Measurements from ENCODE around the gene TMEM60. TPM values are rescaled to one million over a fixed set of nuclear protein-coding genes. Genes with fewer than 3 reads are reported as not detected.
A peak's percentile ranks its signal among the peaks of the same experiment; 100 is the strongest.

Gene TMEM60
- total and polyA plus RNA-seq, 7 donors = 5.7 to 33.0 (median 14.5) TPM

GRCh38 chr7:77800158-77800557 is 1.9 kb upstream of the TMEM60 start:
- no peak for DNase-seq
- intact Hi-C loops (cut with DNase I) = loop anchor here (10.0 kb wide), 1 partner anchor 125 kb away; no protein-coding TSS in a partner anchor
- H3K27ac ChIP-seq = peak overlapping the region in 1 of 4 donors; percentile 92
- no peaks in the 10 kb centered on the region for H3K36me3 ChIP-seq
- peaks cover 0 to 30% (median 27%) of the 10 kb centered on the region in 4 donors for H3K4me1 ChIP-seq
- no peak for TF ChIP-seq POLR2A (IDR thresholded peaks at IDR 0.05)
- H3K27me3 ChIP-seq = no peaks in the 10 kb centered on the region
- peak overlapping the region in 3 of 4 donors; percentile 72 to 95 (median 84) for H3K4me3 ChIP-seq
- no peaks in the 10 kb centered on the region for H3K9me3 ChIP-seq
- WGBS, 2 donors = 25 to 31% methylated on average over 4 of the region's 4 CpGs

GRCh38 chr7:77799078-77799964 is 1.1 kb upstream of the TMEM60 start:
- peaks cover 0 to 30% (median 27%) of the 10 kb centered on the region in 4 donors for H3K4me1 ChIP-seq
- WGBS, 2 donors = 1% methylated on average over 55 of the region's 55 CpGs
- peak; percentile 78 for DNase-seq
- no peaks in the 10 kb centered on the region for H3K9me3 ChIP-seq
- intact Hi-C loops (cut with DNase I) = loop anchor here (5.0 kb wide), 3 partner anchors 37 to 262 kb away; partner anchors contain the start of gene PTPN12
- H3K27ac ChIP-seq = peak overlapping the region; percentile 88 to 94 (median 91)
- no peaks in the 10 kb centered on the region for H3K27me3 ChIP-seq
- H3K36me3 ChIP-seq = peaks cover 0 to 2% (median 0%) of the 10 kb centered on the region in 4 donors
- TF ChIP-seq POLR2A (IDR thresholded peaks at IDR 0.05) (no peak), CTCF (IDR thresholded peaks at IDR 0.05) (peak in 1 of 4 experiments; percentile 10), POLR2AphosphoS5 (IDR thresholded peaks at IDR 0.05) (peak in 1 of 4 donors; percentile 9), EP300 (IDR thresholded peaks at IDR 0.05) (no peak)
- H3K4me3 ChIP-seq = peak overlapping the region; percentile 71 to 95 (median 78)

GRCh38 chr7:77797734-77798393 is 370 bp downstream of the TMEM60 start:
- 0% methylated on average over 35 of the region's 35 CpGs for WGBS, 2 donors
- Histone ChIP-seq H3K27ac (peak overlapping the region; percentile 87 to 94 (median 90)), H3K4me1 (peaks cover 0 to 30% (median 27%) of the 10 kb centered on the region in 4 donors), H3K36me3 (peaks cover 0 to 16% (median 0%) of the 10 kb centered on the region in 4 donors), H3K4me3 (peak overlapping the region; percentile 71 to 95 (median 78)), H3K9me3 (no peaks in the 10 kb centered on the region), H3K27me3 (no peaks in the 10 kb centered on the region)
- intact Hi-C loops (cut with DNase I) = loop anchor here (5.0 kb wide), 3 partner anchors 36 to 261 kb away; partner anchors contain the start of gene PTPN12
- TF ChIP-seq POLR2AphosphoS5 (IDR thresholded peaks at IDR 0.05) = peak in 3 of 4 donors; percentile 16 to 35 (median 26)
- no peak for TF ChIP-seq CTCF (IDR thresholded peaks at IDR 0.05)
- peak in 1 of 2 donors; percentile 20 for TF ChIP-seq POLR2A (IDR thresholded peaks at IDR 0.05)
- DNase-seq = peak; percentile 74

GRCh38 chr7:77796960-77797359 is 1.3 kb downstream of the TMEM60 start:
- peak overlapping the region in 3 of 4 donors; percentile 15 to 92 (median 87) for H3K27ac ChIP-seq
- H3K4me1 ChIP-seq = peaks cover 0 to 34% (median 27%) of the 10 kb centered on the region in 4 donors
- DNase-seq = no peak
- H3K9me3 ChIP-seq = no peaks in the 10 kb centered on the region
- H3K4me3 ChIP-seq = peak overlapping the region; percentile 71 to 95 (median 78)
- no peak for TF ChIP-seq POLR2A (IDR thresholded peaks at IDR 0.05)
- TF ChIP-seq CTCF (IDR thresholded peaks at IDR 0.05) = no peak
- no peak for TF ChIP-seq POLR2AphosphoS5 (IDR thresholded peaks at IDR 0.05)
- TF ChIP-seq EP300 (IDR thresholded peaks at IDR 0.05) = no peak
- intact Hi-C loops (cut with DNase I) = loop anchor here (5.0 kb wide), 3 partner anchors 35 to 260 kb away; partner anchors contain the start of gene PTPN12
- H3K27me3 ChIP-seq = no peaks in the 10 kb centered on the region
- peaks cover 0 to 17% (median 0%) of the 10 kb centered on the region in 4 donors for H3K36me3 ChIP-seq
- 12 to 50% methylated on average over 5 of the region's 5 CpGs for WGBS, 2 donors

Data from sigmoid colon (tissue), 7 donors.